CD4-positive, alpha-beta T cell (primary cell): ENCODE results near the gene FMO1. TPM values are rescaled to one million over a fixed set of nuclear protein-coding genes. Genes with fewer than 3 reads are reported as not detected.

Experiments
- ATAC-seq: fragments of 200-7000 bp; cut with Tn5 transposase; one replicate; pipeline ENCODE4 v1.10.0; 2022; ENCODE audit warnings: mild to moderate bottlenecking; ENCODE audit not compliant: poor library complexity
- CTCF ChIA-PET: fragments of 350-600 bp; sonication (Branson Sonifier 250); formaldehyde crosslinking; loops from one replicate; lab custom pipeline; 2021; ENCODE audit warnings: antibody characterized with exemption, inconsistent platforms; lab: Charles Lee
- POLR2A ChIA-PET: fragments of 350-600 bp; sonication (Branson Sonifier 250); formaldehyde crosslinking; loops from one replicate; lab custom pipeline; 2021; ENCODE audit warnings: antibody characterized with exemption, inconsistent platforms; lab: Charles Lee
- DNase-seq, 14 experiments: peaks; one replicate each; pipeline ENCODE4 v3.0.0-alpha.2; 2013 to 2020; ENCODE audit warnings: mixed read lengths in 2 of 14
- H3K27ac ChIP-seq, 2 donors: one replicate each; pipeline versions ENCODE4 v1.5.1 to v1.7.0; 2013; ENCODE audit warnings: low read length in 2 of 2, low read depth in 1 of 2, mild to moderate bottlenecking in 1 of 2
- H3K27me3 ChIP-seq, 2 experiments: 1 replicate in 1 of 2; 2 replicates in 1 of 2; pipeline versions ENCODE4 v1.6.1 to v1.7.0; 2013; ENCODE audit warnings: low read length in 2 of 2, control low read depth in 1 of 2, mild to moderate bottlenecking in 1 of 2, moderate library complexity in 1 of 2; ENCODE audit not compliant: insufficient read depth in 2 of 2, control insufficient read depth in 1 of 2
- H3K36me3 ChIP-seq: one replicate; pipeline ENCODE4 v1.6.1; 2013; ENCODE audit warnings: low read length, control low read depth; ENCODE audit not compliant: insufficient read depth
- H3K4me1 ChIP-seq: one replicate; pipeline ENCODE4 v1.6.1; 2013; ENCODE audit warnings: low read length, control low read depth; ENCODE audit not compliant: insufficient read depth
- H3K4me3 ChIP-seq: one replicate; pipeline ENCODE4 v1.5.1; 2013; ENCODE audit warnings: mild to moderate bottlenecking, low read length, moderate library complexity
- H3K9me3 ChIP-seq, 2 experiments: 1 replicate in 1 of 2; 2 replicates in 1 of 2; pipeline versions ENCODE4 v1.6.1 to v1.7.0; 2013; ENCODE audit warnings: low read length in 2 of 2, mild to moderate bottlenecking in 2 of 2, control low read depth in 1 of 2, moderate library complexity in 1 of 2; ENCODE audit not compliant: control insufficient read depth in 1 of 2, insufficient read depth in 1 of 2
- H3K27ac Mint-ChIP-seq: one replicate; pipeline ENCODE4 v1.8.0; 2020; ENCODE audit warnings: mixed read lengths
- H3K27me3 Mint-ChIP-seq: one replicate; pipeline ENCODE4 v1.8.0; 2021; ENCODE audit warnings: mixed read lengths
- H3K36me3 Mint-ChIP-seq: one replicate; pipeline ENCODE4 v1.8.0; 2021; ENCODE audit warnings: low read depth, mixed read lengths
- H3K4me1 Mint-ChIP-seq: one replicate; pipeline ENCODE4 v1.8.0; 2021; ENCODE audit warnings: low read depth, mixed read lengths
- H3K4me3 Mint-ChIP-seq: one replicate; pipeline ENCODE4 v1.8.0; 2020; ENCODE audit warnings: mild to moderate bottlenecking, mixed read lengths
- H3K9me3 Mint-ChIP-seq: one replicate; pipeline ENCODE4 v1.8.0; 2020; ENCODE audit warnings: mixed read lengths
- intact Hi-C, 2 experiments: fragments of 100-400 bp; cut with DNase I in 1 of 2; cut with micrococcal nuclease in 1 of 2; formaldehyde crosslinking; loops; one replicate each; pipeline versions ENCODE4 v1.15.1 to v1.9.0; 2023 to 2025; cut with DNase I, micrococcal nuclease
- total RNA-seq, 174 experiments: library from RNA in 2 of 174; stranded (reverse) in 2 of 174; gene quantifications; one replicate each; pipeline ENCODE4 v1.2.3 and lab custom pipeline; 2021 to 2026
- TF ChIP-seq, protein P1 (sequence below): fragments of 200-600 bp; IDR thresholded peaks from one replicate; pipeline ENCODE4 v1.8.0; 2022; ENCODE audit warnings: antibody characterized with exemption, mild to moderate bottlenecking

The FMO1 gene
- total RNA-seq, 2 experiments from 2014 or later = not detected

- no peaks in the 10 kb centered on the region for H3K4me1 ChIP-seq
- ATAC-seq = no peak
- POLR2A ChIA-PET = no interaction called here
- no peak overlapping the region for H3K27ac ChIP-seq
- H3K9me3 ChIP-seq = no peaks in the 10 kb centered on the region
- H3K9me3 Mint-ChIP-seq = no peaks in the 10 kb centered on the region
- H3K4me1 Mint-ChIP-seq = no peaks in the 10 kb centered on the region
- CTCF ChIA-PET = no interaction called here
- peaks cover 13% of the 10 kb centered on the region for H3K36me3 Mint-ChIP-seq
- H3K27me3 ChIP-seq = no peaks in the 10 kb centered on the region
- no peak overlapping the region for H3K27ac Mint-ChIP-seq
- no peak for DNase-seq
- intact Hi-C loops = no loop called here
- H3K36me3 ChIP-seq = no peaks in the 10 kb centered on the region
- no peaks in the 10 kb centered on the region for H3K27me3 Mint-ChIP-seq
- no peak overlapping the region for H3K4me3 ChIP-seq
- no peak overlapping the region for H3K4me3 Mint-ChIP-seq
- TF ChIP-seq, protein P1, sequence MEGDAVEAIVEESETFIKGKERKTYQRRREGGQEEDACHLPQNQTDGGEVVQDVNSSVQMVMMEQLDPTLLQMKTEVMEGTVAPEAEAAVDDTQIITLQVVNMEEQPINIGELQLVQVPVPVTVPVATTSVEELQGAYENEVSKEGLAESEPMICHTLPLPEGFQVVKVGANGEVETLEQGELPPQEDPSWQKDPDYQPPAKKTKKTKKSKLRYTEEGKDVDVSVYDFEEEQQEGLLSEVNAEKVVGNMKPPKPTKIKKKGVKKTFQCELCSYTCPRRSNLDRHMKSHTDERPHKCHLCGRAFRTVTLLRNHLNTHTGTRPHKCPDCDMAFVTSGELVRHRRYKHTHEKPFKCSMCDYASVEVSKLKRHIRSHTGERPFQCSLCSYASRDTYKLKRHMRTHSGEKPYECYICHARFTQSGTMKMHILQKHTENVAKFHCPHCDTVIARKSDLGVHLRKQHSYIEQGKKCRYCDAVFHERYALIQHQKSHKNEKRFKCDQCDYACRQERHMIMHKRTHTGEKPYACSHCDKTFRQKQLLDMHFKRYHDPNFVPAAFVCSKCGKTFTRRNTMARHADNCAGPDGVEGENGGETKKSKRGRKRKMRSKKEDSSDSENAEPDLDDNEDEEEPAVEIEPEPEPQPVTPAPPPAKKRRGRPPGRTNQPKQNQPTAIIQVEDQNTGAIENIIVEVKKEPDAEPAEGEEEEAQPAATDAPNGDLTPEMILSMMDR = no peak
Measured at GRCh38 chr1:171334024-171334640, 85.8 kb downstream of the FMO1 start.

Other genes with a start within 250 kb of the FMO1 start
- not detected for gene FMO3, start 157.6 kb upstream of the FMO1 start, total RNA-seq
- gene FMO2, start 63.2 kb upstream of the FMO1 start, total RNA-seq = not detected
- 1 to 10 TPM in 1 of 2 experiments, under 1 TPM in 1; 0.70 to 1.1 TPM for gene FMO4, start 65.7 kb downstream of the FMO1 start, total RNA-seq
- 100 to 1,000 TPM; 357 to 387 TPM for gene PRRC2C, start 237.0 kb downstream of the FMO1 start, total RNA-seq